GM12892 (cell line): Measurements from ENCODE around the gene ENO4.

Experiments used
- POLR2A ChIP-seq: IDR thresholded peaks from 2 replicates; pipeline ENCODE4 v1.6.1; 2011; ENCODE audit warnings: low read depth, low read length, control low read depth
- TAF1 ChIP-seq: IDR thresholded peaks from 2 replicates; pipeline ENCODE4 v1.6.1; 2011; ENCODE audit warnings: low read depth, mild to moderate bottlenecking, control low read depth, low read length, borderline replicate concordance

- no peak for TF ChIP-seq TAF1
- TF ChIP-seq POLR2A = no peak
Measured at GRCh38 chr10:116926426-116926825, 77.1 kb downstream of the ENO4 start.
